Stimulated activated CD4-positive, alpha-beta T cell treated with anti-CD3 and anti-CD28 coated beads, Interleukin-1b, Interleukin-23, amount 100 ng/mL, for 48 hours (primary cell): ENCODE measurements around the gene POU6F1.
A peak's percentile ranks its signal among the peaks of the same experiment; 100 is the strongest.
"Not testable (repeated sequence)": the region's sequence is repeated elsewhere in the genome, so short reads cannot be mapped to it uniquely, and the experiment has no call there.

Experiments used
- DNase-seq: peaks from one replicate; pipeline ENCODE4 v3.0.0-alpha.2; 2020

The POU6F1 gene

GRCh38 chr12:51217968-51218606 lies at the start of gene POU6F1:
POU6F1 (minus strand) TSS chr12:51218062; CDS start chr12:51206836, 11,226 bp downstream.
- DNase-seq: peak; percentile 63

GRCh38 chr12:51265024-51265423 lies 47.2 kb upstream of the POU6F1 start:
- DNase-seq: no peak

DNA sequence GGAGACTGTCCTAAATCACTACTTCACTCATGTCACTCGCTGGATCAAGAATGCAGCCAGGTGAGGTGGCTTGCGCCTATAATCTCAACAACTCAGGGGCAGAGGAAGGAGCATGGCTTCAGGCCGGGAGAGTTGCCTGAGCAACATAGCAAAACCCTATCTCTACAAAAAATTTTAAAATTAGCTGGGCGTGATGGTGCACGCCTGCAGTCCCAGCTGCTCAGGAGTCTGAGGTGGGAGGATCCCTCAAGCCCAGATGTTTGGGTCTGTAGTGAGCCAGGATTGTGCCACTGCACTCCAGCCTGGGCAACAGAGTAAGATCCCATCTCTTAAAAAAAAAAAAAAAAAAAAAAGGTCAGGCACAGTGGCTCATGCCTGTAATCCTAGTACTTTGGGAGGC lies 46.4 kb upstream of the POU6F1 start:
- DNase-seq: no peak

- no peak for DNase-seq
Measured at GRCh38 chr12:51263341-51263740, 45.5 kb upstream of the POU6F1 start.

- peak; percentile 36 for DNase-seq
Measured at GRCh38 chr12:51262758-51263177, 44.9 kb upstream of the POU6F1 start.

DNA sequence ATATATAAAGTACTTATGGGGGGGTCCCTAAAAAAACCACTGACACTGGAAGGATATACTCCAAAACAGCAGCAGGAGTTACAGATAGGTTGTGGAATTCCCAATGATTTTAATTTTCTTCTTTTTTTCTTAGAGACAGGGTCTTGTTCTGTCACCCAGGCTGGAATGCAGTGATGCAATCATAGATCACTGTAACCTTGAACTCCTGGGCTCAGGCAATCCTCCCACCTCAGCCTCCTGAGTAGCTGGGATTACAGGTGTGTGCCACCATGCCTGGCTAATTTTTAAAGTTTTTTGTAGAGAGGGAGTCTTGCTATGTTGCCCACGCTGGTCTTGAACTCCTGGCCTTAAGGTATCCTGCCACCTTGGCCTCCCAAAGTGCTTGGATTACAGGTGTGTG lies 41.7 kb upstream of the POU6F1 start:
- not testable (repeated sequence) for DNase-seq

- no peak for DNase-seq
Measured at GRCh38 chr12:51254536-51254935, 36.7 kb upstream of the POU6F1 start.

GRCh38 chr12:51253276-51253675 lies 35.4 kb upstream of the POU6F1 start:
- DNase-seq: no peak

- no peak for DNase-seq
Measured at GRCh38 chr12:51247523-51248206, 29.8 kb upstream of the POU6F1 start.

DNA sequence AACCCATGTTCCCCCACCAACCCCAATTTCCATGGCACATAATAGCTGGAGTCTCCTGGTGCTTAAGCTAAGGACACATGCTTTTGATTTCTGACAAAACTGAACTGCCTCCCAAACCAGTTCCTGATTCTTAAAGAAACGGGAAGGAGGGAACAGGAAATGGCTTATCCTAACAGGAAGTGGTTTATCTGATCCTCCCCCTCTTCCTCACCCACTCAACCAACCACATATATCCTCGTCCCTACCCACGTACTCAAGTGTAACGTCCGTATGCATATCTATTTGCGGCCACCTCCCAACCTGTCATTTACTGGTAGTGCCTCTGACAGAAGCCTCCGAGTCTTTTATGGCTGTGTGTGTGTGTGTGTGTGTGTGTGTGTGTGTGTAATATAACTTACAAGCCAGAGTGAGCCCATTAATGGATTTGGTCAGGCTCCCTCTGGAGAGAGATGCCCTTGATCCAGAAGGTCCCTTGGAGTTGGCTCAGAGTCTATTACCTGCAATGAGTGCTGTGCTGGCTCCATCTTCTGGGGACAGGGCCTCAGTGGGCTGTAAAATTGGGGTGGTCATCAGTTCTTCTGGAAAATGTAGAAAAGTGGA lies 28.5 kb upstream of the POU6F1 start:
- DNase-seq: peak; percentile 28

DNA sequence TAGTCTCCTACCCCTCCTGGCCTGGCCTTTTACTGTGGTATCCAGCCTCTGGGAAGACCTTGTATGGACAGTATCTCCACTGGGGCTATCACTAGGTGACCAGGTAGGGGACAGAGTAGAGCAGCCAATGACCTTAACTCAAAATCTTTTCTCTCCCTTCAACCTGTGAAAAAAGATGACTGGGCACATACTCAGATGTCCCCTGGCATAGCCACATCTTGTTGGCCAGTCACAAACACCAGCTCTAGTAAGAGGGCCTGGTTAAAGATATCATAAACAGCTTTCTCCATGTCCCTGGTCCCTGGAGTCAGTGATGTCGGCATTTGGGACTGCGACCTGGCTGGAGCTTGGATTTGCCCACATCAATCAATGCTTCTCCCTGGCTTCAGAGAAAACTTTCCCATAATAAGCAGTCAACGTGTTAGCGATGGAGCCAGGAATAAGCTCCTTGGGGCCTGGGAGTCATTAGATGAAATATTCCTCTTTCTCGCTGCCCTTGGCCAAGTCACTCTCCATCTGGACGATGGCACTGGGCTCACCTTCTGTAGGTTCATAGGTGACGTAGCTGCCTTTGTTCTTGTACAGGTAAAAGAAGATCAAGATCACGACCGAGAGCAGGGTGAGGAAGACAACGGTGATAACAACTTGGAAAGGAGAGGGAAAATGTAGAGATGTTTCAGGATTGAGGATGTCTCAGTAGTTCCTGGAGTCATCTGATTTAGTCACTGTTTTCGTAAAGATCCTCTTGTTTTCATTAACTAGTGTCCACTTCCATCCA lies 27.8 kb upstream of the POU6F1 start:
- DNase-seq: no peak

DNA sequence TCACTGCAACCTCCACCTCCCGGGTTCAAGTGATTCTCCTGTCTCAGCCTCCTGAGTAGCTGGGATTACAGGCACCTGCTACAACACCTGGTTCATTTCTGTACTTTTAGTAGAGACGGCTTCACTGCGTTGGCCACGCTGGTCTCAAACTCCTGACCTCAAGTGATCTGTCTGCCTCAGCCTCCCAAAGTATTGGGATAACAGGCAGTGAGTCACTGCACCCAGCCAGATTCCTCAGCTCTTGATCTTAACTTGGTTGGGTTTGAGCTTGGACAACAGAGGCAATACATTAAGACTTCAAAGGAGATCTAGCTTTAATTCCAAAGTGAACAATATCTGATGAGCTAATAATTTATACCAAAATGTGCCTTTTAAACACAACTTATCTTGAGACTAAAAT lies 26.4 kb upstream of the POU6F1 start:
- no peak for DNase-seq

GRCh38 chr12:51242876-51243275 lies 25.0 kb upstream of the POU6F1 start:
- no peak for DNase-seq

- DNase-seq: no peak
Measured at GRCh38 chr12:51242120-51242519, 24.3 kb upstream of the POU6F1 start.

DNA sequence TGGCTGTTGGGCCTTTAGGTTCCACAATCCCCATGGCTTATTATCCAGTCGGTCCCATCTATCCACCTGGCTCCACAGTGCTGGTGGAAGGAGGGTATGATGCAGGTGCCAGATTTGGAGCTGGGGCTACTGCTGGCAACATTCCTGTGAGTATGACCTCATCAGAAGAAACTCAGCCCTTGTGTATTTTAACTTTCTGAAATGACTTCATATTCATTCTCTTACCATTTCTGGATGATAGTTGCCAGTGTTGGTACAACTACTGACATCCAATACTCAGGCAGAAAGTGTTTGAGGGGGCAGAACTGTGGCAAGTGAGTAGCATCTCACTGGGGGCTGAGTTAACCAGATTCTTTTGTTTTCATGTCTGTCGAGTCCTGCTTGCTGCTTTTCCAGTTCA lies 23.1 kb upstream of the POU6F1 start:
- no peak for DNase-seq

DNA sequence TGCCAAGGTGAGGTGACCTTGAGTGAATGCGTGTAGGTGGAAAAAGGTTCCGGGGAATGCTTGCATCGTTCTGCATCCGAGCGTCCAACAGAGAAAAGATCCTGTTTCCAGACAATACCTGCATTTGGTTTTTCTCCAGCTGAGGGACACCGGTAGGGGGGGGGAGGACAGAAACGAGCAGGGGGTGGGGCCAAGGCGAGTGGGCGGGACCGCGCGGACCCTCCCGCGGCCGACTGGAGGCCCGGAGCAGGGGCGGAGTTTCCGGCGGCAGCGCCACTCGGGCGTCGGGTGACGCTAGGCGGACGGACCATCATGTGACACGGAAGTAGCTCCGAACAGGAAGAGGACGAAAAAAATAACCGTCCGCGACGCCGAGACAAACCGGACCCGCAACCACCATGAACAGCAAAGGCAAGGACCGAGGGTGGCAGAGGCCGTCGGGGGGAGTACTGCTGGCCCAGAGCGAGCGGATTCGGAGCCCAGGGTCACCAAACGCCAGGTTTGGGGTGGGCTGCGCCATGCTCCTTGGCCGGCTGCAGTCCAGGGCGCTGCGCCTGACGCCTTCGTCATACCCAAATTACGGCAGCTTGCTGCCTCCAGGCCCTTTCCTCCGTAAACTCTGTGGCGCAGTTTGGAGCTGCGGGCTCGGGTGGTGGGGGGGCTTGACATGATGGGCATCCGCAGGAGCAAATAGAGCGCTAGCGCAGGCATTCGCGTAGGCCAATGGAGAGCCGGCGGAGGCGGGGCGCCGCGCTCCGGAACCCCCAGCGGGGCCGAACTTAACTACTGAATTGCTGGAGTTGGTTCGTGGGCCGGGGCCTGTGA lies 20.9 kb upstream of the POU6F1 start, which contains the start of gene DAZAP2:
Gene DAZAP2 (plus strand): TSS at position 317 of the 825 bp plus-strand sequence. CDS start 82 bp downstream, at position 399.
- DNase-seq: peak; percentile 96

DNA sequence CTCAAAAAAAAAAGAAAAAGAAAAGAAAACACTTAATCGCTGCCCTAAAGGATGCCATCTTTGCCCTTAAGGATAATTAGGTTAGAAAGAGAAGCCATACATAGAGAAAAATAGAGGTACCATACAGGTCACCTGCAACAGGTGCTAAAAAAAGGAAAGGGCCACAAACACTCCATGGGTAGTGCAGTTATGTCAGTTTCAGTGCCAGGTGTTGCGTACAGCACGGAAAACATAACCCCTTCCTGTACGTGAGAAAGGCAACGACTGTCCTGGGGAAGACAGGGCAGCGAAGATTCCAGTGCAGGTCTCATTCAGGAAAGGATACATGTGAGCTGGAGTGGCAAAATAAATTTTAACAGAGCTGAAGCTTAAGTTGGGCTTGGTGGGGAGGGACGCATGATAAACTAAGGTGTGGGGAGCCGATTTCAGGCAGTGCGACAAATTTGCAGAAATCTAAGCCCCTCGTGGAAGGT lies 20.2 kb upstream of the POU6F1 start:
- DNase-seq: no peak

- no peak for DNase-seq
Measured at GRCh38 chr12:51234530-51234929, 16.7 kb upstream of the POU6F1 start.

- no peak for DNase-seq
Measured at GRCh38 chr12:51232642-51233041, 14.8 kb upstream of the POU6F1 start.

GRCh38 chr12:51229116-51229809 lies 11.4 kb upstream of the POU6F1 start:
- no peak for DNase-seq

GRCh38 chr12:51227962-51228361 lies 10.1 kb upstream of the POU6F1 start:
- no peak for DNase-seq

DNA sequence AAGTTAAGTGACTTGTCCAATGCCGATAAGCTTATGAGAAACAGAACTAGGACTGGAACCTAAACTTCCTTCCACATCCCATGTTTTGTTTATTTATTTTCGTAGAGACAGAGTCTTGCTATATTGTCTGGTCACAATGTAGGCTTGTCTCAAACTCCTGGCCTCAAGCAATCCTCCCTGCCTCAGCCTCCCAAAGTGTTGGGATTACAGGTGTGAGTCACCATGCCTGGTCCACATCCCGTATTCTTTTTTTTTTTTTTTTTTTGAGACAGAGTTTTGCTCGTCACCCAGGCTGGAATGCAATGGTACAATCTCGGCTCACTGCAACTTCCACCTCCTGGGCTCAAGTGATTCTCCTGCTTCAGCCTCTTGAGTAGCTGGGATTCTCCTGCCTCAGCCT lies 9.2 kb upstream of the POU6F1 start:
- not testable (repeated sequence) for DNase-seq
